Prostate gland (tissue), 2 donors: Measurements from ENCODE around the gene BBS9. TPM values are rescaled to one million over a fixed set of nuclear protein-coding genes. Genes with fewer than 3 reads are reported as not detected.

Source experiments
- DNase-seq: peaks from one replicate; pipeline ENCODE4 v3.0.0-alpha.2; 2019; ENCODE audit warnings: low spot score
- H3K27ac ChIP-seq, 2 donors: fragments of 200-600 bp; sonication (generic); 2 replicates each; pipeline ENCODE4 v1.5.1; 2017 to 2019
- H3K27me3 ChIP-seq: fragments of 200-600 bp; sonication (generic); replicated peaks from 2 replicates; pipeline ENCODE4 v1.5.1; 2019; ENCODE audit not compliant: insufficient read depth
- H3K36me3 ChIP-seq, 2 donors: fragments of 200-600 bp; sonication (generic); 1 replicate in 1 of 2; 2 replicates in 1 of 2; pipeline versions ENCODE4 v1.5.1 to v1.8.1; 2017 to 2019
- H3K4me1 ChIP-seq: fragments of 200-600 bp; sonication (generic); replicated peaks from 2 replicates; pipeline ENCODE4 v1.5.1; 2019
- H3K4me3 ChIP-seq, 2 donors: fragments of 200-600 bp; sonication (generic); 2 replicates each; pipeline ENCODE4 v1.5.1; 2017 to 2019
- H3K9me3 ChIP-seq: fragments of 200-600 bp; sonication (generic); 2 replicates; pipeline ENCODE4 v1.5.1; 2017
- CTCF ChIP-seq, 4 experiments: fragments of 200-600 bp in 2 of 4; fragments of 450-650 bp in 2 of 4; sonication (generic) in 2 of 4; IDR thresholded peaks; 1 replicate in 3 of 4; 2 replicates in 1 of 4; pipeline ENCODE4 v1.5.1; 2016 to 2019; ENCODE audit warnings: antibody characterized with exemption in 4 of 4, mild to moderate bottlenecking in 2 of 4, moderate library complexity in 2 of 4
- POLR2A ChIP-seq: fragments of 450-650 bp; IDR thresholded peaks from one replicate; pipeline ENCODE4 v1.6.1; 2016; ENCODE audit warnings: antibody characterized with exemption, mild to moderate bottlenecking
- POLR2AphosphoS5 ChIP-seq: sonication (generic); formaldehyde crosslinking; IDR thresholded peaks from one replicate; pipeline ENCODE4 v1.6.1; 2017; ENCODE audit warnings: antibody characterized with exemption
- WGBS: methylation state at CpG from one replicate; pipeline ENCODE4 v1.1.5; 2018; 5-methylcytosine and 5-hydroxymethylcytosine counted together
- intact Hi-C: fragments of 100-400 bp; cut with DNase I; formaldehyde crosslinking; loops from one replicate; pipeline ENCODE4 v1.14.2; 2022
- total RNA-seq, 2 donors: library from RNA; depleted of rRNA; stranded (reverse); fragments of >200 nt; gene quantifications; one replicate each; pipeline ENCODE4 v1.1.0, GENCODE V29; 2016

Gene BBS9
- total RNA-seq, 2 donors from 2014 or later: 19.6 to 36.8 TPM

GRCh38 chr7:33459340-33459751, 330.0 kb downstream of the BBS9 start:
- TF ChIP-seq POLR2A (no peak), CTCF (IDR thresholded peaks at IDR 0.05) (peak in 3 of 4 experiments; percentile 25 to 31 (median 26)), POLR2AphosphoS5 (no peak)
- no peak for DNase-seq
- no peaks in the 10 kb centered on the region for H3K9me3 ChIP-seq

GRCh38 chr7:33463131-33463530, 333.8 kb downstream of the BBS9 start:
- TF ChIP-seq POLR2A (no peak), CTCF (IDR thresholded peaks at IDR 0.05) (no peak), POLR2AphosphoS5 (no peak)

More at GRCh38 chr7:33459340-33459751, 330.0 kb downstream of the BBS9 start:
- intact Hi-C loops: no loop called here
- Histone ChIP-seq H3K4me1 (no peaks in the 10 kb centered on the region), H3K27me3 (no peaks in the 10 kb centered on the region), H3K4me3 (no peak overlapping the region), H3K27ac (no peak overlapping the region), H3K36me3 (no peaks in the 10 kb centered on the region)
- WGBS: 78% methylated on average over 1 of the region's 1 CpG

GRCh38 chr7:33466203-33466602, 336.8 kb downstream of the BBS9 start:
- Histone ChIP-seq H3K27ac (no peak overlapping the region), H3K9me3 (no peaks in the 10 kb centered on the region), H3K4me3 (no peak overlapping the region), H3K36me3 (no peaks in the 10 kb centered on the region), H3K4me1 (no peaks in the 10 kb centered on the region), H3K27me3 (no peaks in the 10 kb centered on the region)
- WGBS: 71% methylated on average over 4 of the region's 4 CpGs
- intact Hi-C loops: no loop called here
- DNase-seq: no peak
- TF ChIP-seq CTCF (IDR thresholded peaks at IDR 0.05) (no peak), POLR2AphosphoS5 (no peak), POLR2A (no peak)

More at GRCh38 chr7:33463131-33463530, 333.8 kb downstream of the BBS9 start:
- Histone ChIP-seq H3K4me3 (no peak overlapping the region), H3K27ac (no peak overlapping the region), H3K9me3 (no peaks in the 10 kb centered on the region), H3K36me3 (no peaks in the 10 kb centered on the region), H3K4me1 (no peaks in the 10 kb centered on the region), H3K27me3 (no peaks in the 10 kb centered on the region)
- DNase-seq: no peak
- intact Hi-C loops: no loop called here
- WGBS: 94% methylated on average over 2 of the region's 2 CpGs

- H3K27ac ChIP-seq: no peak overlapping the region
- no peak for DNase-seq
- TF ChIP-seq CTCF (IDR thresholded peaks at IDR 0.05) (no peak), POLR2AphosphoS5 (no peak), POLR2A (no peak)
- no peaks in the 10 kb centered on the region for H3K27me3 ChIP-seq
- H3K36me3 ChIP-seq: no peaks in the 10 kb centered on the region
- no peak overlapping the region for H3K4me3 ChIP-seq
- no peaks in the 10 kb centered on the region for H3K4me1 ChIP-seq
- intact Hi-C loops: no loop called here
- 88% methylated on average over 3 of the region's 3 CpGs for WGBS
- no peaks in the 10 kb centered on the region for H3K9me3 ChIP-seq
Observed at GRCh38 chr7:33471636-33472242, 342.4 kb downstream of the BBS9 start.

- 53% methylated on average over 4 of the region's 4 CpGs for WGBS
- TF ChIP-seq CTCF (IDR thresholded peaks at IDR 0.05): no peak
- no peak for TF ChIP-seq POLR2A
- no peak for TF ChIP-seq POLR2AphosphoS5
- no peaks in the 10 kb centered on the region for H3K9me3 ChIP-seq
- no peak for DNase-seq
- H3K4me3 ChIP-seq: no peak overlapping the region
- H3K36me3 ChIP-seq: no peaks in the 10 kb centered on the region
- no peak overlapping the region for H3K27ac ChIP-seq
- no peaks in the 10 kb centered on the region for H3K4me1 ChIP-seq
- no peaks in the 10 kb centered on the region for H3K27me3 ChIP-seq
- intact Hi-C loops: no loop called here
Observed at GRCh38 chr7:33472348-33473025, 343.1 kb downstream of the BBS9 start.
